K562 (cell line): ENCODE results near the gene IMPA2. TPM values are rescaled to one million over a fixed set of nuclear protein-coding genes. Genes with fewer than 3 reads are reported as not detected.

Experiments
- ATAC-seq: fragments of 200-7000 bp; cut with Tn5 transposase; 3 replicates; pipeline ENCODE4 v1.9.1; 2020; ENCODE audit warnings: moderate library complexity
- BruUV-seq: library from RNA; stranded (reverse); fragments of 400-500 nt; replicated peaks from 2 replicates; lab custom pipeline; 2021; lab: Mats Ljungman, UMichigan
- CTCF ChIA-PET: fragments of 300-600 bp; formaldehyde crosslinking; extraction: SDS; loops from one replicate; lab custom pipeline; 2021; ENCODE audit warnings: low intra/inter-chr PET ratio; lab: Yijun Ruan, JAX
- POLR2A ChIA-PET: fragments of 300-600, 350-650 bp; sonication (Branson Sonifier 250); formaldehyde crosslinking; extraction: SDS; loops from one replicate; lab custom pipeline; 2021; ENCODE audit warnings: antibody characterized with exemption, inconsistent platforms; lab: Yijun Ruan, JAX
- DNase-seq, 4 experiments: peaks; one replicate each; pipeline versions ENCODE4 v3.0.0 to v3.0.0-alpha.2; 2011 to 2018; ENCODE audit warnings: low spot score in 3 of 4, mixed read lengths in 3 of 4; ENCODE audit errors: extremely low read depth in 1 of 4
- FAIRE-seq: peaks from 2 replicates; lab custom pipeline; 2011; peaks lifted over from hg19 to GRCh38; lab: Jason Lieb, UNC
- H2AFZ ChIP-seq: 2 replicates; pipeline ENCODE4 v1.6.0; 2011; ENCODE audit warnings: low read depth, low read length, control low read depth, inconsistent platforms
- H3K27ac ChIP-seq: fragments of 200-600 bp; 3 replicates; pipeline ENCODE4 v1.8.0; 2011; ENCODE audit warnings: low read depth, mild to moderate bottlenecking, control low read depth, inconsistent platforms, low read length, moderate library complexity, mixed read lengths; ENCODE audit errors: extremely low read depth
- H3K27me3 ChIP-seq, 2 experiments: fragments of 300-600 bp in 1 of 2; 2 replicates in 1 of 2; 3 replicates in 1 of 2; pipeline versions ENCODE4 v1.6.0 to v1.8.0; 2011; ENCODE audit warnings: inconsistent platforms in 2 of 2, low read length in 2 of 2, mild to moderate bottlenecking in 1 of 2, mixed read lengths in 1 of 2, moderate library complexity in 1 of 2; ENCODE audit not compliant: control insufficient read depth in 2 of 2, insufficient read depth in 2 of 2
- H3K36me3 ChIP-seq: fragments of 300-600 bp; 3 replicates; pipeline ENCODE4 v1.8.0; 2011; ENCODE audit warnings: mild to moderate bottlenecking, low read length, inconsistent platforms; ENCODE audit not compliant: control insufficient read depth, insufficient read depth
- H3K4me1 ChIP-seq, 2 experiments: fragments of 200-600 bp in 1 of 2; replicated peaks in 1 of 2; 2 replicates in 1 of 2; 3 replicates in 1 of 2; pipeline versions ENCODE4 v1.5.1 to v1.8.0; 2011; ENCODE audit warnings: inconsistent platforms in 2 of 2, low read length in 2 of 2, mild to moderate bottlenecking in 1 of 2, mixed read lengths in 1 of 2, moderate library complexity in 1 of 2; ENCODE audit not compliant: control insufficient read depth in 2 of 2, insufficient read depth in 2 of 2
- H3K4me2 ChIP-seq: 2 replicates; pipeline ENCODE4 v1.6.1; 2011; ENCODE audit warnings: low read length, control low read depth, inconsistent platforms, mixed read lengths; ENCODE audit not compliant: insufficient read depth
- H3K4me3 ChIP-seq: fragments of 200-600 bp; sonication (generic), shearing (Covaris generic); 2 replicates; pipeline ENCODE4 v1.5.1; 2016; ENCODE audit warnings: control low read depth, inconsistent platforms
- H3K79me2 ChIP-seq: fragments of 200-600 bp; 3 replicates; pipeline ENCODE4 v1.8.0; 2011; ENCODE audit warnings: low read length, inconsistent platforms; ENCODE audit not compliant: control insufficient read depth, insufficient read depth
- H3K9ac ChIP-seq, 2 experiments: 2 replicates each; pipeline versions ENCODE4 v1.6.0 to v1.6.1; 2011; ENCODE audit warnings: low read depth in 2 of 2, low read length in 2 of 2, control low read depth in 1 of 2, inconsistent platforms in 1 of 2, mild to moderate bottlenecking in 1 of 2, mixed read lengths in 1 of 2; ENCODE audit not compliant: insufficient read depth in 1 of 2
- H3K9me1 ChIP-seq: one replicate; pipeline ENCODE4 v1.6.0; 2011; ENCODE audit warnings: inconsistent platforms, mild to moderate bottlenecking, low read length, moderate library complexity; ENCODE audit not compliant: control insufficient read depth, insufficient read depth
- H3K9me3 ChIP-seq: replicated peaks from 2 replicates; pipeline ENCODE4 v1.5.1; 2011; ENCODE audit warnings: low read depth, low read length, inconsistent platforms; ENCODE audit not compliant: control insufficient read depth, insufficient read depth
- H4K20me1 ChIP-seq: replicated peaks from 2 replicates; pipeline ENCODE4 v1.6.1; 2011; ENCODE audit warnings: low read length, inconsistent platforms, mixed read lengths; ENCODE audit not compliant: control insufficient read depth, insufficient read depth
- CHCHD3 ChIP-seq: fragments of 250-450 bp; sonication (Bioruptor Pico); IDR thresholded peaks from 2 replicates; pipeline ENCODE4 v2.1.2; 2022; ENCODE audit warnings: mild to moderate bottlenecking
- MTF1 ChIP-seq: fragments of 250-450 bp; sonication (Bioruptor Pico); IDR thresholded peaks from 2 replicates; pipeline ENCODE4 v1.9.0; 2021; ENCODE audit warnings: moderate library complexity, mild to moderate bottlenecking, inconsistent platforms, borderline replicate concordance
- NFIC ChIP-seq: fragments of 450-650 bp; IDR thresholded peaks from 2 replicates; pipeline ENCODE4 v1.6.1; 2017; ENCODE audit warnings: mild to moderate bottlenecking, inconsistent platforms
- POLR3A ChIP-seq: IDR thresholded peaks from 2 replicates; pipeline ENCODE4 v1.6.1; 2011; ENCODE audit warnings: borderline replicate concordance, mild to moderate bottlenecking, moderate library complexity; ENCODE audit not compliant: insufficient read length, insufficient read depth; ENCODE audit errors: extremely low read depth
- PTTG1 ChIP-seq: fragments of 450-650 bp; IDR thresholded peaks from 2 replicates; pipeline ENCODE4 v1.6.1; 2016; ENCODE audit warnings: low read depth, mild to moderate bottlenecking, missing genetic modification characterization, missing compliant biosample characterization
- RREB1 ChIP-seq: fragments of 250-450 bp; sonication (Bioruptor Pico); IDR thresholded peaks from 2 replicates; pipeline ENCODE4 v1.4.0; 2020
- SNRNP70 ChIP-seq: fragments of 200-400 bp; formaldehyde crosslinking; optimal IDR thresholded peaks from 2 replicates; pipeline ENCODE3; 2017; ENCODE audit warnings: low read depth, low read length
- TBP ChIP-seq: optimal IDR thresholded peaks from 2 replicates; pipeline ENCODE3; 2011; ENCODE audit warnings: low read depth, low read length, improper control_type of control experiment
- ZNF431 ChIP-seq: sonication (generic); formaldehyde crosslinking; IDR thresholded peaks from 2 replicates; pipeline ENCODE4 v1.8.0; 2022; ENCODE audit warnings: mild to moderate bottlenecking, missing genetic modification reagents
- ZNF644 ChIP-seq: fragments of 200-800 bp; sonication (Bioruptor generic); IDR thresholded peaks from 2 replicates; pipeline ENCODE4 v1.6.1; 2016; ENCODE audit warnings: low read depth, missing genetic modification characterization, missing compliant biosample characterization
- WGBS: fragments of 100-300 bp; shearing (Covaris generic); methylation state at CpG from one replicate; pipeline ENCODE4 v1.1.6; 2016; ENCODE audit warnings: low coverage, mixed read lengths; ENCODE audit not compliant: insufficient coverage; ENCODE audit errors: missing lambda C conversion rate; 5-methylcytosine and 5-hydroxymethylcytosine counted together
- in situ Hi-C: fragments of 300-500 bp; cut with MboI; formaldehyde crosslinking; loops from 4 replicates; pipeline ENCODE4 v1.15.0; 2018; ENCODE audit warnings: inconsistent platforms, mixed read lengths
- intact Hi-C: fragments of 100-400 bp; cut with micrococcal nuclease; formaldehyde crosslinking; loops from 2 replicates; pipeline ENCODE4 v1.14.2; 2022
- polyA plus RNA-seq, 8 experiments: library from polyadenylated mRNA; depleted of rRNA in 4 of 8; stranded (reverse) in 5 of 8; unstranded in 3 of 8; fragments of >200 nt; fragmentation: Nextera tagmentation in 2 of 8; fragmentation: Illumina TruSeq in 1 of 8; extraction: Ambion mirVana in 2 of 8; extraction: Trizol in 1 of 8; gene quantifications; 2 replicates each; pipeline versions ENCODE4 v1.2.1 to v1.2.3, GENCODE V29; 2011 to 2014; ENCODE audit warnings: inconsistent platforms in 1 of 8, missing spikeins in 1 of 8
- total RNA-seq, 7 experiments: library from RNA; depleted of rRNA in 6 of 7; stranded (reverse); fragments of >200 nt in 6 of 7; fragmentation: Illumina TruSeq in 2 of 7; extraction: Trizol in 2 of 7; gene quantifications; 2 replicates each; pipeline versions ENCODE4 v1.2.1 to v1.2.3, GENCODE V29; 2011 to 2021; ENCODE audit warnings: low replicate concordance in 1 of 7

The IMPA2 gene
- total and polyA plus RNA-seq, 9 of the 15 experiments (the other 6 are each of a cell fraction or from before 2014, with no cell fraction given): 0.62 to 11.3 (median 5.7) TPM

DNA sequence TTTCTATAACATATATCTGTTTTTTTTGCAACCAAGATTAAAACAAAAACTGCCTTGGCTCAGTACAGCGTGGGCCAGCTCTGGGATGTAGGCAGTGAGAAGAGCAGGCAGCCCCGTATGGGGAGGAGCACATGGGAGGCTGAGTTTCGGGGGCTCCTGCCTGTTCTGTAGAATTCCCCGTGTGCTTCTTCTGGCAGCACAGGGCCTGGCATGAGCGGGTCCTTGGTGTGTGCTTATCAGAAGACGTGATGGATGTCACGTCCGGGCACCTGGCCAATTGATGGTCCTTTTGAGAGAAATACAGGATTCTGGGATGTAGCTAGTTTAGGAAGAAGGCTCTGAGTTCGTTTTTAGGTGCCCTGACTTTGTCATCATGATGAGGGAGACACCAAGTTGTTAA, 16.2 kb downstream of the IMPA2 start:
- Histone ChIP-seq H3K4me1 (no peaks in the 10 kb centered on the region; a peak in 1 of 5 replicates), H3K4me3 (no peak overlapping the region)
- POLR2A ChIA-PET: interaction anchor here (0.7 to 0.8 kb wide), 2 partner anchors 9 to 142 kb away, joined by 3 read pairs; no protein-coding TSS in a partner anchor

GRCh38 chr18:11998193-11998592, 16.9 kb downstream of the IMPA2 start:
- H3K4me3 ChIP-seq: no peak overlapping the region
- intact Hi-C loops (loop anchor here (5.0 kb wide), 1 partner anchor 341 kb away; no protein-coding TSS in a partner anchor), in situ Hi-C loops (loop anchor here (5.0 to 10.0 kb wide), 2 partner anchors 61 to 263 kb away; no protein-coding TSS in a partner anchor)
- no peak overlapping the region for H3K27ac ChIP-seq
- DNase-seq: no peak
- H3K4me2 ChIP-seq: no peak overlapping the region
- H3K4me1 ChIP-seq: no peaks in the 10 kb centered on the region; a peak in 2 of 5 replicates
- CTCF ChIA-PET: no interaction called here
- 29% methylated on average over 5 of the region's 5 CpGs for WGBS
- ATAC-seq: no peak
- no peaks in the 10 kb centered on the region for H3K36me3 ChIP-seq
- BruUV-seq: no TSS peak
- H3K9ac ChIP-seq: no peak overlapping the region
- H3K79me2 ChIP-seq: no peaks in the 10 kb centered on the region
- no peak for FAIRE-seq
- no peaks in the 10 kb centered on the region for H3K9me3 ChIP-seq
- H4K20me1 ChIP-seq: peaks cover 4% of the 10 kb centered on the region; the same call in 1 of the 2 replicates
- H3K27me3 ChIP-seq: peaks cover 0 to 4% of the 10 kb centered on the region in 2 experiments; a peak in 1 of 5 replicates
- H3K9me1 ChIP-seq: no peaks in the 10 kb centered on the region
- POLR2A ChIA-PET: interaction anchor here (0.6 to 0.8 kb wide), 3 partner anchors 8 to 143 kb away, joined by 3 read pairs; no protein-coding TSS in a partner anchor
- no peak overlapping the region for H2AFZ ChIP-seq
- no peak for TF ChIP-seq CHCHD3 (CRISPR knock-in tag)
- no peak for TF ChIP-seq ZNF644 (tag)
- TF ChIP-seq PTTG1 (tag): no peak
- TF ChIP-seq POLR3A: no peak
- TF ChIP-seq RREB1: no peak
- no peak for TF ChIP-seq TBP
- TF ChIP-seq MTF1 (CRISPR knock-in tag): no peak

More for the DNA sequence above, 16.2 kb downstream of the IMPA2 start:
- peaks cover 0 to 4% of the 10 kb centered on the region in 2 experiments; a peak in 1 of 5 replicates for H3K27me3 ChIP-seq
- CTCF ChIA-PET: interaction anchor here (0.5 kb wide), 1 partner anchor 61 kb away, joined by 5 read pairs; no protein-coding TSS in a partner anchor
- H3K9ac ChIP-seq: no peak overlapping the region
- H3K27ac ChIP-seq: no peak overlapping the region
- H3K9me3 ChIP-seq: no peaks in the 10 kb centered on the region
- no peak overlapping the region for H3K4me2 ChIP-seq
- intact Hi-C loops (loop anchor here (5.0 kb wide), 1 partner anchor 340 kb away; no protein-coding TSS in a partner anchor), in situ Hi-C loops (loop anchor here (5.0 to 10.0 kb wide), 2 partner anchors 60 to 263 kb away; no protein-coding TSS in a partner anchor)
- no peak overlapping the region for H2AFZ ChIP-seq
- no peaks in the 10 kb centered on the region for H3K79me2 ChIP-seq
- ATAC-seq (no peak), DNase-seq (no peak), FAIRE-seq (no peak)
- H3K9me1 ChIP-seq: no peaks in the 10 kb centered on the region
- no TSS peak for BruUV-seq
- H3K36me3 ChIP-seq: no peaks in the 10 kb centered on the region
- H4K20me1 ChIP-seq: peaks cover 4% of the 10 kb centered on the region; the same call in 1 of the 2 replicates
- 29% methylated on average over 9 of the region's 9 CpGs for WGBS
- TF ChIP-seq SNRNP70 (no peak), NFIC (peak; percentile 21; the same call in 1 of the 2 replicates), ZNF431 (no peak)
- TF ChIP-seq, all 486 proteins: peak for 1
